GM12865 (cell line): ENCODE data around the gene ZFPM1.

Source experiments
- DNase-seq: peaks from one replicate; pipeline ENCODE4 v3.0.0; 2010; ENCODE audit warnings: low read depth
- H3K4me3 ChIP-seq: 2 replicates; pipeline ENCODE4 v1.5.1; 2011; ENCODE audit warnings: mild to moderate bottlenecking, low read depth, low read length, control low read depth
- CTCF ChIP-seq: IDR thresholded peaks from 2 replicates; pipeline ENCODE4 v1.5.1; 2011; ENCODE audit warnings: low read length, control low read depth, low read depth, inconsistent platforms; ENCODE audit not compliant: insufficient read depth; ENCODE audit errors: missing control alignments

ZFPM1 gene

GRCh38 chr16:88472069-88472468, 19.0 kb downstream of the ZFPM1 start:
- no peak for TF ChIP-seq CTCF
- no peak overlapping the region for H3K4me3 ChIP-seq
- no peak for DNase-seq

- no peak overlapping the region for H3K4me3 ChIP-seq
- no peak for TF ChIP-seq CTCF
- no peak for DNase-seq
Measured at GRCh38 chr16:88472637-88473205, 19.6 kb downstream of the ZFPM1 start.

GRCh38 chr16:88473666-88474534, 20.8 kb downstream of the ZFPM1 start:
- H3K4me3 ChIP-seq = no peak overlapping the region
- no peak for DNase-seq

GRCh38 chr16:88475037-88475436, 22.0 kb downstream of the ZFPM1 start:
- DNase-seq = no peak
- TF ChIP-seq CTCF = no peak
- no peak overlapping the region for H3K4me3 ChIP-seq

More at GRCh38 chr16:88473666-88474534, 20.8 kb downstream of the ZFPM1 start:
- TF ChIP-seq CTCF = no peak

GRCh38 chr16:88476203-88476602, 23.1 kb downstream of the ZFPM1 start:
- no peak overlapping the region for H3K4me3 ChIP-seq
- DNase-seq = no peak
- no peak for TF ChIP-seq CTCF

- DNase-seq = no peak
- no peak for TF ChIP-seq CTCF
- no peak overlapping the region for H3K4me3 ChIP-seq
Measured at GRCh38 chr16:88476817-88477397, 23.8 kb downstream of the ZFPM1 start.
